BLaER1 (cell line): ENCODE results near the gene MSRB3.

Experiments used
- H3K27ac ChIP-seq: shearing (Covaris generic); formaldehyde crosslinking; 2 replicates; pipeline ENCODE4 v1.8.1; 2022
- H3K27me3 ChIP-seq: shearing (Covaris generic); formaldehyde crosslinking; 2 replicates; pipeline ENCODE4 v1.8.1; 2022
- H3K36me3 ChIP-seq: shearing (Covaris generic); formaldehyde crosslinking; 2 replicates; pipeline ENCODE4 v1.8.1; 2022
- H3K4me1 ChIP-seq: shearing (Covaris generic); formaldehyde crosslinking; 2 replicates; pipeline ENCODE4 v1.8.1; 2022
- H3K4me2 ChIP-seq: shearing (Covaris generic); formaldehyde crosslinking; 2 replicates; pipeline ENCODE4 v1.8.1; 2022
- H3K4me3 ChIP-seq: shearing (Covaris generic); formaldehyde crosslinking; 2 replicates; pipeline ENCODE4 v1.8.1; 2022
- H3K9ac ChIP-seq: shearing (Covaris generic); formaldehyde crosslinking; 2 replicates; pipeline ENCODE4 v1.8.1; 2022
- H3K9me3 ChIP-seq: shearing (Covaris generic); formaldehyde crosslinking; 2 replicates; pipeline ENCODE4 v1.8.1; 2022
- H4K20me1 ChIP-seq: shearing (Covaris generic); formaldehyde crosslinking; 2 replicates; pipeline ENCODE4 v1.8.1; 2022
- Cebpa-rat ChIP-seq: shearing (Covaris generic); IDR thresholded peaks from 2 replicates; pipeline ENCODE4 v1.8.1; 2022

Gene MSRB3

GRCh38 chr12:65263777-65264176, 14.7 kb upstream of the MSRB3 start:
- Histone ChIP-seq H3K4me1 (no peaks in the 10 kb centered on the region), H4K20me1 (no peaks in the 10 kb centered on the region), H3K36me3 (no peaks in the 10 kb centered on the region), H3K4me2 (no peak overlapping the region), H3K9ac (no peak overlapping the region), H3K27ac (no peak overlapping the region), H3K9me3 (0 out of 2 replicates have a peak, but pooled peaks cover 5% of the 10 kb centered on the region), H3K27me3 (no peaks in the 10 kb centered on the region), H3K4me3 (no peak overlapping the region)
- no peak; the same call in 1 of the 2 replicates for TF ChIP-seq Cebpa-rat

DNA sequence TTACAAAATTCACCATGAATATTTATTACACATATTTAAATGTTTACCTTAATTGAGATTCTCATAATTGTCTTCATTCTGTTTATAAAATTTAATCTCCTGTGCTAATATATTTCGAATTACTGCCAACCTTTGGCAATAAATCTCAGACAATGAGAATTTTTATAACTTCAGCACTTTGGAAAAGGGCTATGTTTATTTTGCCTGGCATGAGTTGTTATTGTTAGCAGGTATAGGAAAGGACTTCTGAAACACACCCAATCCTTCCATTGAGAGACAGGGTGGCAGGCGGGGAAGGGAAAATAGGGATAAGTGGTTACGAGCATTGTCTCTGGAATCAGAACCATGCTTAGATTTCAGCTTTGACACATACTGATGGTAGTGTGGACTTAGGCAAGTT, 12.1 kb upstream of the MSRB3 start:
- H3K27me3 ChIP-seq: no peaks in the 10 kb centered on the region
- H3K4me3 ChIP-seq: no peak overlapping the region
- H3K36me3 ChIP-seq: no peaks in the 10 kb centered on the region
- H4K20me1 ChIP-seq: no peaks in the 10 kb centered on the region
- H3K9me3 ChIP-seq: no peaks in the 10 kb centered on the region
- no peak overlapping the region for H3K4me2 ChIP-seq
- no peaks in the 10 kb centered on the region for H3K4me1 ChIP-seq
- TF ChIP-seq Cebpa-rat: no peak
- H3K9ac ChIP-seq: no peak overlapping the region
- H3K27ac ChIP-seq: no peak overlapping the region

GRCh38 chr12:65269603-65270002, 8.9 kb upstream of the MSRB3 start:
- H3K4me2 ChIP-seq: no peak overlapping the region
- no peak overlapping the region for H3K27ac ChIP-seq
- no peaks in the 10 kb centered on the region for H4K20me1 ChIP-seq
- no peak for TF ChIP-seq Cebpa-rat
- H3K27me3 ChIP-seq: no peaks in the 10 kb centered on the region
- H3K36me3 ChIP-seq: no peaks in the 10 kb centered on the region
- no peaks in the 10 kb centered on the region for H3K9me3 ChIP-seq
- H3K4me3 ChIP-seq: no peak overlapping the region
- H3K4me1 ChIP-seq: no peaks in the 10 kb centered on the region
- no peak overlapping the region for H3K9ac ChIP-seq

- no peak overlapping the region for H3K9ac ChIP-seq
- peaks cover 8% of the 10 kb centered on the region; the same call in 1 of the 2 replicates for H3K4me1 ChIP-seq
- H3K36me3 ChIP-seq: no peaks in the 10 kb centered on the region
- peaks cover 15% of the 10 kb centered on the region for H3K9me3 ChIP-seq
- no peak for TF ChIP-seq Cebpa-rat
- peaks cover 29% of the 10 kb centered on the region for H3K27me3 ChIP-seq
- H4K20me1 ChIP-seq: peaks cover 13% of the 10 kb centered on the region; the same call in 1 of the 2 replicates
- no peak overlapping the region for H3K4me2 ChIP-seq
- H3K27ac ChIP-seq: no peak overlapping the region
- no peak overlapping the region for H3K4me3 ChIP-seq
Measured at GRCh38 chr12:65274602-65275272, 3.7 kb upstream of the MSRB3 start.

DNA sequence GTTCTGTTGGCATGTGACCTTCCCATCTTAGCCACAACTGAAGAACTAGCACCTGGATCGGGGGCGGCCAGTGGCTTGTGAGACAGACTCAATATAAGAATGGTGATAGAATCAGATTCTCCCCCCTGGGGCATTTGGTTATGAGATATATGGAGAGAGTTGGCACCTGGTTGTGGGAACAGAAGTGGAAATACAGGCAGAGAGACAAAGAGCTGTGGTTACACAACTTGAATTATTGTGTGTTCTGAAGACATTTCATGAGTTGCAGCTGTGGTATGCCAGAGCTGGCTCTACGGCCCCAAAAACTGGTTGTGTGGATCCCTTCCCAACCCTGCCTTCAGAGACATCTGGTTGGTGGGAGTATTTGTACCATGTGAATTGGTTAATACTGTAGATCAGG, 2.9 kb upstream of the MSRB3 start:
- Histone ChIP-seq H4K20me1 (peaks cover 13% of the 10 kb centered on the region; the same call in 1 of the 2 replicates), H3K9ac (no peak overlapping the region), H3K27me3 (peaks cover 38% of the 10 kb centered on the region), H3K9me3 (peaks cover 15% of the 10 kb centered on the region), H3K36me3 (no peaks in the 10 kb centered on the region), H3K4me1 (peaks cover 8% of the 10 kb centered on the region; the same call in 1 of the 2 replicates), H3K4me3 (no peak overlapping the region), H3K4me2 (no peak overlapping the region), H3K27ac (no peak overlapping the region)
- TF ChIP-seq Cebpa-rat: no peak

DNA sequence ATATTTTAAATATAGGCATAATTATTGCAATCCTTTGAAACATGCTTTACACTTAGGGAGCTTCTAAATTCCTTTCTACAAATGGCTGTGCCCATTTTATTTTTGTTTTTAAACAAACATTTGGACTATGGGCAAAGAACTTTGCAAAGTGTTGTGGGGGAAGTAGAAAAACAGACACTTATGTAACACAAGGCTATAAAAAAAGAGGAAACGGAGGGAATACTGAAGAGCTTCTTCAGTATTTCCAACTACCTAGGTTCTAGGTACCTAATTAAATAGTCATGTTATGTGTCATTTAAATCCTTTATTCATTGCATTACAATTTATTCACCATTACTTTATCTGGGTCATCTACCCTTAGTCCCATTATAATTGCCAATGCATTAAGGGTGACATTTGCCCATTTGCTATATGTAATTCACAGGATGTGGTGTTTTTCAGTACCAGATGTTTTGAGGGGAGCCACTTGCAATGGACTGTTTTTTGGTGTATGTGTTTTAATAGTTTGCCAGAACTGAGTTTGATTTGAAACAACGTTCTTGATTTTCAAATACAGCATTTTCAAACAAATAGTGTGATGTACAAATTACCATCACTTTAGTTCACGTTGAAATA, 1.5 kb upstream of the MSRB3 start:
- peaks cover 15% of the 10 kb centered on the region for H3K9me3 ChIP-seq
- TF ChIP-seq Cebpa-rat: no peak
- no peaks in the 10 kb centered on the region for H3K36me3 ChIP-seq
- H3K27ac ChIP-seq: no peak overlapping the region
- no peak overlapping the region for H3K4me3 ChIP-seq
- H4K20me1 ChIP-seq: peaks cover 13% of the 10 kb centered on the region; the same call in 1 of the 2 replicates
- H3K4me1 ChIP-seq: peaks cover 8% of the 10 kb centered on the region; the same call in 1 of the 2 replicates
- H3K9ac ChIP-seq: no peak overlapping the region
- H3K4me2 ChIP-seq: no peak overlapping the region
- H3K27me3 ChIP-seq: peaks cover 50% of the 10 kb centered on the region

DNA sequence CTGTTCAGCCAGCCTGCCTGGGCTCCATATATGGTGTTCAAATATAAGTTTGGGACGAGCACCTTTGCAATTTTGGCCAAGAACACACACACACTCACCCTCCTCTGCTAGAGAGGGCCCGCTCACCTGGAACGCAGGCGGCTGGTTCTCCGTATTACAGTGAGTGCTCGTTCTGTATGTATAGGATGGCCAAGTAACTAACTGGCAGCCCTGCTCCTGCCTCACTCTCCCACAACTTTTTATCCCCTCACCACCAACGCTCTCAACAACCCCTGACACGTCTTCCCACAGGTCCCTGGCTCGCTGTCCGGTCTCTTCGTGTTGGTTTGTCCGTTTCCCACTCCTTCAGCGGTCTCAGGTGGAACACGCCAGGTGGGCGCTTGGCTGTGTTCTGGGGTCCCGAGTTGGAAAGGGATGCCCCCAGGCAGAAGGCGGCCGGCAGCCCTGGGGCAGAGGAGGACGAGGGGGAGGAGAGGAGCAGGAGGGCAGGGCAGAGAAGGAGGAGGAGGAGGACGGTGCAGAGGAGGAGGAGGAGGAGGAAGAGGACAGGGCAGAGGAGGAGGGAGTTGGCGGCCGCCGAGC, 398 bp upstream of the MSRB3 start:
- H3K27me3 ChIP-seq: peaks cover 50% of the 10 kb centered on the region
- no peak overlapping the region for H3K27ac ChIP-seq
- H3K9me3 ChIP-seq: peaks cover 15% of the 10 kb centered on the region
- H3K4me1 ChIP-seq: peaks cover 8% of the 10 kb centered on the region; the same call in 1 of the 2 replicates
- H3K9ac ChIP-seq: no peak overlapping the region
- no peak overlapping the region for H3K4me2 ChIP-seq
- H3K36me3 ChIP-seq: no peaks in the 10 kb centered on the region
- no peak for TF ChIP-seq Cebpa-rat
- H3K4me3 ChIP-seq: peak overlapping the region; percentile 61; the same call in 1 of the 2 replicates
- peaks cover 13% of the 10 kb centered on the region; the same call in 1 of the 2 replicates for H4K20me1 ChIP-seq

GRCh38 chr12:65279369-65280112, 1.1 kb downstream of the MSRB3 start:
- Histone ChIP-seq H3K27ac (no peak overlapping the region), H3K27me3 (peaks cover 50% of the 10 kb centered on the region), H4K20me1 (peaks cover 13% of the 10 kb centered on the region; the same call in 1 of the 2 replicates), H3K4me3 (peak overlapping the region; percentile 61), H3K4me1 (peaks cover 8% of the 10 kb centered on the region; the same call in 1 of the 2 replicates), H3K9ac (no peak overlapping the region), H3K9me3 (peaks cover 15% of the 10 kb centered on the region), H3K36me3 (no peaks in the 10 kb centered on the region), H3K4me2 (peak overlapping the region; percentile 84)
- no peak for TF ChIP-seq Cebpa-rat

DNA sequence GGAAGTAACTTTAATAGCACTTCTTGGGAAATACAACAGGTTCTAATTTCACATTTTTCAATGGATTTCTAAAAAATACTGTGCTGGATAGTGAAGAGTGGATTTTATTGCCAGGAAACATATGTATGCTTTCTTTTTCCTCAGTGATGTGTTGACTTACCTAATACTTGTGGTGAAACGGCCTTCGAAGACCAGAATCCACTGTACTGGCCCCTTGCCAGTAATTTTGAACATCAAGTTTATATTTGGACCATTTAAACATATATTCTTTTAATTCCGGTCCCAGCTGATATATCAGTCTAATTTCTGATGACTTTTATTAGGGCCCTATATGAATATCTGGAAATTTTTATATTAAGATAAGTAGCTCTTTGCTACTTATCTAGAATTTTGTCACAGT, 1.8 kb downstream of the MSRB3 start:
- no peak overlapping the region for H3K4me3 ChIP-seq
- H3K4me2 ChIP-seq: no peak overlapping the region

More for the DNA sequence above, 1.8 kb downstream of the MSRB3 start:
- Histone ChIP-seq H3K36me3 (no peaks in the 10 kb centered on the region), H3K27me3 (peaks cover 50% of the 10 kb centered on the region), H4K20me1 (peaks cover 13% of the 10 kb centered on the region; the same call in 1 of the 2 replicates), H3K27ac (no peak overlapping the region), H3K4me1 (peaks cover 8% of the 10 kb centered on the region; the same call in 1 of the 2 replicates), H3K9me3 (peaks cover 15% of the 10 kb centered on the region), H3K9ac (no peak overlapping the region)
- TF ChIP-seq Cebpa-rat: no peak
